HG03558 (cell line): ENCODE measurements around the gene SFI1.

ENCODE experiments used
- ATAC-seq: cut with Tn5 transposase; IDR thresholded peaks from one replicate; pipeline ENCODE4 v1.9.1; 2021; ENCODE audit warnings: moderate number of reproducible peaks; ENCODE audit not compliant: unreplicated experiment; ENCODE audit errors: extremely low read depth

Gene SFI1

DNA sequence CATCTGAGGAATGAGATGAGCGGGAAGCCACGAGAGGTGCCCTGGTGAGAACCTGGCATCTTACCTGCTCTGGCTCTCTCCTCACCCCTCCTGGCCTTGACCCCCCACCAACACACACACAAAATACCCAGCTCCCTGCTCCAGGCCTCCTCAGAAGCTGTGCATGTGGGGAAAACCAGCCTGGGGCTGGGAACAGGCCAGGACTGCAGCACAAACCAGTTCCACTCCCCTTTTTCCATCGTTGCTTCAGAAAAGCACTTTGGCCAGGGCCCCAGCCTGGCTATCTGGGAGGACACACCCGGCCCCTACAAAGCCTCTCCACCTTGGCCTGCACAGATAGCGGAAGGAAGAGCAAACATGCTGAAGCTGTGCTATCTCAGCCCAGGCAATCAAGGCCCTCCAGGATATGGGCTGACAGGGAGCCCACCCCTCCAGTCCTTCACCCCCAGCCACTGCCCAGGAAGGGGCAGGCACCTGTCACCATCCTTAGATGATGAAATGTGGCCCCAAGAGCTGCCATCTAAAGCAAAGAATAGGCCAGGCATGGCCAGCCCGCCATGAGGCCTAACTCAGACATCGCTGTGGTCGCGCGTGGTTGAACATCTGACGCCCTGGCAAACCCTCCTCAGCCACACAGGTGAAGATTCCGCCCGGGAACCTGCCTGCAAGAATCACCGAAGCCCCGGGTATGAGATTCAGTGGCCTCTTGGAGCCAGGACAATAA is 130.3 kb downstream of the SFI1 start:
- ATAC-seq = no peak

DNA sequence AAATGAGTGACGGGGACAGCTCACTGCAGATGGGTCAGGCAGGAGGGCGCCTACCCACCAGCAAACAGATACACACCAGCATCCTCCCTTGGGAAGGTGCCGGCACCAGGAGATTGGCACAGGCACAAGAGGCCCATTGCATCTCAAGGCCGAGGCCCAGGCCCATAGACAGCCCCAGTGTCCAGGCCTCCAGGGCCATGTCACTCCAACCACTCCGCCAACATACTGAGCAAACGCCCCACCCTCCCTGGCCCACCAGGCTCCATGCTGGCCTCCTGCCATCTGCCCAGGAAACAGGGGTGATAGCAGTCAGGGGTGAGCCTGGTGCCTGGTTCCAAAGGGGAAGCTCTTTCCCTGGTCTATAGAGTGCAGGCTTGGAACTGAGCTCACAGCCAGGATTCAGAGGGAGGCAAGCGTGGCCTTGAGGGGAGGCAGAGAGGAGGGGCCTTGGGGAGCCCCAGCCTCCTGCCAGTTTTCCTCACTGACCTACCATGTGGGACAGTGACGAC is 130.9 kb downstream of the SFI1 start:
- no peak for ATAC-seq

DNA sequence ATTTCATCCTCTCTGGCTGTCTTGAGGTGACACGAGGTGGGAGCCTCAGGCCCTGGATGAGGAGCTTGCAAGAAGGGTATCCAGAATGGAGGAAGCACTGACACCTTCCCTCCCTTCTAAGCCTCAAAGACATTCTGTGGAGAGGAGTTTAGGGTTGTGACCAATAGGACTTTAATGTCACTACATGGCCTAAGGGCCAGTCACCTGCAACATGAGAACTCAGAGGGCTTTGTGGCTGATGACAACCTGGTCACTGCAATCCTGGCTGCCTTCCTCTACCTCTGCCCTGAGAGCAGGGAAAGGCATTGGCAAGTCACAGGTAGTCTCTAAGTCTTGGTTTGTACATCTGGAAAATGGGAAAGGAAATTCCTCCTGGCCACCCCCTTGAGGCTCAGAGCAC is 132.0 kb downstream of the SFI1 start:
- ATAC-seq = no peak

DNA sequence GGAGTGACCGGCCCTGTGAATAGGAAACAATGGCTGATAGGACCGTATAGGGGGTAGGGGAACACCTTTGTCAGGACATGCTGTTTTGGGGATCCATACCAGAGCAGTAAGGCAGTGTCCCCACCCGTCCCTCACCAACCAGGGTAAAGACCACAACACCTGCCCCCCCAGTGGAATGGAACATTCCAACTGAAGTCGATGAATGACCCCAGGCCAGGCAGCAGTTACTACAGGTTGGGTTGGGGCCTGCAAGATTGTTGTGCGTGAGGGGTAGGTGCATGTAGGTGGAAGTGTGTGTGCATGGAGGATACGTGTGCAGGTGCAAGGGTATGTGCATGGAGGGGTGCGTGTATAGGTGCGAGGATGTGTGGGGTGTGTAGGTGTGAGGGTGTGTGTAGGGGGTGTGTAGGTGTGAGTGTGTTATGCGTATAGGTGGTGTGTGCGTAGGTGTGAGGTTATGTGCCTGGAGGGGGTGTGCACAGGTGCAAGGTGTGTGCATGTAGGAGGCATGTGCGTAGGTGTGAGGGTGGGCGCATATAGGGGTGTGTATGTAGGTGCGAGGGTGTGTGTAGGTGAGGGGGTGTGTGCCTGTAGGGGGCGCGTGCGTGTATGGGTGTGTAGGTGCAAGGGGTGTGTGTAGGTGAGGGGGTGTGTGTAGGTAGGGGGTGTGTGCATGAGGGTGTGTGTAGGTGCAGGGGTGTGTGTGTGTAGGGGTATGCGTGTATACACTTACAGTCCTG is 132.8 kb downstream of the SFI1 start:
- no peak for ATAC-seq

DNA sequence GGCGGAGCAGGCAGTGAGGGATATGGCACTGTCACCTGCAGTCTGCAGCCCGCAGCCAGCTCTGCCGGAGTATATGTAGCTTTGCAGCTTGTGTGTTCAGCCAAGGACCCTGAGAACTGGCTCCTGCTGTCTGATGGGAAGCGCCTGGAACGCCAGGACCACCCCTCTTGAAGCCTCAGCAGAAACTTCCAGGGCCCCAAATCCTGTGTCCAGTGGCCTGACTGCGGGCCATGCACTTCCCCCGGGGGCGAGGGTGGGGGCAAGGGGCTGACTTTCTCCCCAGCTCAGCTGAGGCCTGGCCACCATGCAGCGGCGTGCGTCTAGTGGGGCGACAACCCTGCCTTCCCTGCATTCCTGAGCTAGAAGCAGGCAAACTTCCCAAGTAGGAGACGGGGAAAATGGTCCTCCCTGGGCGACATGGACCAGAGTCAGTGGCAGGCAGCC is 133.4 kb downstream of the SFI1 start:
- ATAC-seq = no peak

DNA sequence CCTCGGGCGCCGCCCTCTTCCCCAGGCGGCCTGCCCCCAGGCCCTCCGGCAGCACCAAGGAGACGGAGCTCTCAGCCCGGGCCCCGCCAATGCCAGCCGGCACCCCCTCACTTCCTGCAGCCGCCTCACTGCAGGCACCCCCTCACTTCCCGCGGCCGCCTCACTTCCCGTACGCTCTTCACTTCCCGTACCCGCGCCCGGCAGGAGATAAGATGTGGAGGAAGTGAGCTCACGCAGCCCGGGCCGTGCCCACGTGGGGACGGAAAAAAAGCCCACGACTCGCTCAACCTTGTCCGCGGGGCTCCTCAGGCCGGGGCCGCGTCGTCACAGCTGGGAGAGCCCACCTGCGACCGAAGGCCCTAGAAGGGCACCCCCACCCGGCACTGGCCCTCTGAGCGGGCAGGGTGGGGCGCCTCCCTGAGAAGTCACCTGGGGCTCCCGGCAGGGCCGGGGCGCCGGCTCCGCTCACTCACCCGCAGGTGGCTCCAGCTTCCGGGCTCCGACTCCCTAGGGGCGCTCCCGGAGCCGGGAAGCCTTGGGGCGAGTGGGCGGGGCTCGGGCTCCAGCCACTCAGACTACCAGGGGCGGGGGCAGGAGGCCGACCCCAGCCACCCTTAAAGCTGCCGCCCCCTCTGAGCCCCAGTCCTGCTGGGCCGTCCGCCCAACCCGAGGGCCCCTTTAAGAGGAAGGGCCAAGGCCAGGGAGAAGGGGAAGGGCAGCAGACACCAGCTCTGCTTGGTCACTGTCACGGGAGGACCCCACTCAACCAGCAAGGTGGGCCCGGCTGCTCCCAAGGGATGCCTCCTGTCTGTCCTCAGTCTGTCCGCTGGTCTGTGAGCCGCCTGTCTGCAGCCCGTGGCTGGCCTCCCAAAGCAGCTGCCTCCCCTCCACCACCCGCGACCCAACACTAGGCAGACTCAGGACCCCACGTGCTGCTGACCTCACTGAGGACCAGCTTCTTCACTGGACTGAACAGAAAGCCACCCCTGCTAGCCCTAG is 134.3 kb downstream of the SFI1 start:
- ATAC-seq = no peak

DNA sequence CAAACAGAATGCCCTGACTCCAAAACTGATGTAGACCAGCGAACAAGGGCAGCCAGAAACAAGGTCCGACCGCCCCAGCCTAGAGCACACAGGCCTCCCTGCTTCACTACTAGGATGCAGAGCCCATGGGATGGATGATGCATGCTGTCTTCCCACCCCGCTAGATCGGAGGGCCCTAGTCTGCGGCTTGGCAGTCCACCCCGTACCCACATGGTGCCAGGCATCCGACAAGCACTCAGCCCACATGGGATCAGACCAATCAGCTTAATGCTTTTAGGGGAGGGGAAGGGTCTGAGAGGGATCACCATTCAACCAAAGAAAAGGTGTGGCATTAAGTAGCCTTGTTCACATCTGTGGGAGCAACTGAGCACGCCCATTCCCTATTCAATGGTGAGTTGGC is 135.1 kb downstream of the SFI1 start:
- ATAC-seq = no peak

DNA sequence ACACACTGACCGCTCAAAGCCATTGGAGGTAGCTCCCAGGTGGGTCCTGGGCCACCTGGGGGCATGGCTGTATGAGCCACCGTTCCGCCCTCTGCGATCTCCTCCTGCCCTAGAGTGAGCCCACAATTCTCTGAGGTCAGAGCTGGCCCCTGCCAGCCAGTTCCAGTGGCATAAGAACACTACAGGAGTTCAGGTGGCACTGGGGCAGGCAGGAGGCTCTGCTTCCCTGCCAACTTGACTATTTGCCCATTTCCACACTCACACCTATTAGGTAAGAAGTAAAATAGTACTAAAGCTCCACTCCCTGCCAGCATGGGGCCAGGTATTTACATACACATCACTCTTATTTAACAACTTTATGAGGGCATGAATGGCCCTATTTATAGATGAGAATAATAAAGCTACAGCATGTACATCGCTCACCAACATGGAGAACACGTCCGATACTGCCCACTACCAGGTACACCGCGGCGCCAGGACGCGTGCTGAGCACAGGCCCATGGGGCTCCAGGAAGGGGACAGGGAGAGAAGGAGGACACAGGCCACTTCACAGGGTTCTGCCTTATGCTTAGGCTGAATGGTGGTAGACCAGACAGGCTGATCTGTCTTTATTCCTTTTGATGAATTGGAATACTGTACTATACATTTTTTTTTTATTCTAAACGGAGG is 139.4 kb downstream of the SFI1 start:
- no peak for ATAC-seq

DNA sequence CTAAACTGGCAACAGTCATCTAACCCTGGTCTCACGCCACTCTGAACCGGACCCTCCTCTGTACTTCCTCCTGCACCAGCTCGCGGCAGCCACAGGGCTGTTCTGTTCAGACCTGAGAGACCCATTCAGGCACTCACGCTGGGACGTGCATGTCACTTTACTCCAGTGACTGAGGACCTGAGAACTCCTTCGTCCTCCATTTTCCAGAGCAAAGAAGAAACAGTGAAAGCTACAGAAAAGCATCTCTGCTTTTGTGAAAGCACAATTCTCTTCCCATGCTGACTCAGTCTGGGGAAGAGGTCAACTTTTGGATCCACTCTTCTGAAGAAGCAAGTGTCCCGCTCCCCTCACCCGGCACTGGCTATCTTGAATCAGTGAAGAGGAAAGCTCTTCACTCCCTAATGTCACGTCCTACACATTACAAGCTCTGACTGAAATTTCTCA is 141.1 kb downstream of the SFI1 start:
- peak; percentile 32 for ATAC-seq

DNA sequence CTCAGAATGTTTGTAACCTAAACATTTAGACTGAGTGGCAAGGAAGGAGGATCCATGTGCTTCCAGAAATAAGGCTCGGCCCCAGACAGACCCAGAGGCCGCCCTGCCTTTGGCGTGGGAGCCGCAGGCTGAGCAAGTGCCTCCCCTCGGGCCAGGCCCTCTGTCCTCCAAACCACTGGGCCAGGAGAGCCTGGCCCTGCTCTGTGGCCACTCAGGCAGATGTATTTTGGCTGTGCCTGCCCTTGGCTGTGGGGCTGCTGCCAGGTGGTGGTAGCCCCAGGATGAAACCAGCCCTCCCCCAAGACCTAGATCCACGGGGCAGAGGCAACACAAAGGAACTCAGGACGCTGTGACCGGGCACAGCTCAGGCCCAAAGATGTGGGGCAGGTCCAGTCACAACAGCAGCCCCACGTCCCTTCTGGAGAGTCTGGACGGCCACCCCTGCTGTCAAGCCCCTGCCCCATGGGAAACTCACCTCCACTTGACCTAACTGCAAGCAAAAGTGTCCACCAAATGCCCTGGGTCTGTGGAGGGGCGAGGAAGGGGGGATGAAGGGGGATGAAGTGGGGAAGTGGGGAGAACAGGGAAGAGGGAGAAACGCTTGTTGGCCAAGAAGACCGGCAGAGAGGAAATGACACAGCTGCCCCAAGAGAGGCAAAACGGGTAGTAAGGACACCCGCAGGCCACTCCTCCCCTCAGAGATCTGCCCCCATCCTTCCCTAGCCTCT is 141.7 kb downstream of the SFI1 start:
- no peak for ATAC-seq

DNA sequence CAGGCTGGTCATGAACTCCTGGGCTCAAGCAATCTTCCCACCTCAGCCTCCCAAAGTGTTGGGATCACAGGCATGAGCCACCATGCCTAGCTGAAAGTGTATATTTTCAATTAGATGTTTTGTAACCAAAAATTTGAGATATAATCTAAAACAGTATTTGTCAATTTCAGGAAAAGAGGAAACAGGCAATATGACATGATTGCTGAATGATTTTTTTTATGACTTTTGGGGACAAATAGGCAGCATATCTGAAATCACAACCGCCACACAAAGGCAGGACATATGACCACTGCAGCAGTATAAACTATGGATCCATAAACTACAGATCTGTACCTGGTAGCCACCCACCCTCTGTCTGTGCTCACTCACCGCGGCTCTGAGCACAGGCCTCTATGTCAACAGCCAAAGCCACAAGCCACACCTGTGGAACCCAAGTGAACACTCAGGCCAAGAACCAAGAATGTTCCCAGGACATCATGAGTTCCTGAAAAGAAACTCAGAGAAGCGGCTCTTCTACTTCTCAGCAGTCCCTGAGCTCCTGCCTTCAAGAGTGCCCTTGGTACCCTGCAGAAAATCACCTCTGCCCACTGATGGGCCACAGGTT is 143.2 kb downstream of the SFI1 start:
- no peak for ATAC-seq

DNA sequence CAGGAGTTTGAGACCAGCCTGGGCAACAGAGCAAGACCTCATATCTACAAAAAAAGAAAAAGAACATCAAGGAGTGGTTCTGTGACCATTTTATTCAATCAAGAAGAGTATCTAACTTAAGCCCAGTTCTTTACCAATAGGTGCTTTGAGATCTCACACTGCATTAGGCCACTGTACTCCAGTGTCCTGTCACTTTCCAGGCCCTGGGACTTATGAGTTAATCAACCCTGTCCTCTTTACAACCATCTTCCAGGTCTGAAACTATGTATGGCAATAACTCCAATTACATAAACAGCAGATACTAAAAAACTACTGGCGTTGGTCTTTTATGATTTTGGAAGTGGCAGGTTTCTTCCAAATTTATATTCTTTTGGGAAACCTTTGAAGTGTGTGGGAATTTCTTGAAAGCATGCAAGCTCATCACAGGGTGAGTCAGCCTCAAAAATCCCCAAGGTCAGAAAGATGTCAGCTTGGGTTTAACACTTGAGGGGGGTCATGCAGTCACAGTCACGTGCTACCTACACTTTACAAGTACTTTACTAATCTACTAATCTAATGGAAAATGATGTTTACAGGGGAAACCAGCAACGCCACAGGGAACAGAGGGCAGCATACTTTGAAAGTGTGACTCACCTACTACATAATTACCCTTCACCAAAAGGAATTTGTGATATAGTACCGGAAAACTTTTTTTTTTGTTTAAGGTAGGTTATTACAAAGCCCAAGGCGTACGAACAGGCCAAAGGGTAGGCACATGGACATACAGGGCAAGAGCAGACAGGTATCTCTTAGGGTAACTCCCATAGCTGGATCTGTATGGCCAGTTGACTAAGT is 150.1 kb downstream of the SFI1 start:
- ATAC-seq = no peak

DNA sequence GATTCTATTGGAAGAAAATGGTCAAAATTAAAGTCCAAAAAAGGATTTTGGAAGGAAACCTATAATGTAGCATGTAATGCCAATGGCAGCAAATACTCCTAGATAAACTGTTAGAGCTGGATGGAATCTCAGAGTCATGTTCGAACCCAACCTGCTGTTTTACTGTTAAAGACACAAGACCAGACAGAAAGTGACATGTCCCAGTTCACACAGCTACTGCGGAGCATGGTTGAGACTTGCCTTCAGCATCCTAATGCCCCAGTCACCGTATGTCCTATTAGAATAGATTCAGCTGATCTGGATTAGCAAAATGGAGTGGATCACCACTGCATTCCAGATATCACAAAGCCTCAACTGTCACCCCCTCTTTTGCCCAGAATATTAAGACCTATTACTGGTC is 150.7 kb downstream of the SFI1 start:
- ATAC-seq = no peak

DNA sequence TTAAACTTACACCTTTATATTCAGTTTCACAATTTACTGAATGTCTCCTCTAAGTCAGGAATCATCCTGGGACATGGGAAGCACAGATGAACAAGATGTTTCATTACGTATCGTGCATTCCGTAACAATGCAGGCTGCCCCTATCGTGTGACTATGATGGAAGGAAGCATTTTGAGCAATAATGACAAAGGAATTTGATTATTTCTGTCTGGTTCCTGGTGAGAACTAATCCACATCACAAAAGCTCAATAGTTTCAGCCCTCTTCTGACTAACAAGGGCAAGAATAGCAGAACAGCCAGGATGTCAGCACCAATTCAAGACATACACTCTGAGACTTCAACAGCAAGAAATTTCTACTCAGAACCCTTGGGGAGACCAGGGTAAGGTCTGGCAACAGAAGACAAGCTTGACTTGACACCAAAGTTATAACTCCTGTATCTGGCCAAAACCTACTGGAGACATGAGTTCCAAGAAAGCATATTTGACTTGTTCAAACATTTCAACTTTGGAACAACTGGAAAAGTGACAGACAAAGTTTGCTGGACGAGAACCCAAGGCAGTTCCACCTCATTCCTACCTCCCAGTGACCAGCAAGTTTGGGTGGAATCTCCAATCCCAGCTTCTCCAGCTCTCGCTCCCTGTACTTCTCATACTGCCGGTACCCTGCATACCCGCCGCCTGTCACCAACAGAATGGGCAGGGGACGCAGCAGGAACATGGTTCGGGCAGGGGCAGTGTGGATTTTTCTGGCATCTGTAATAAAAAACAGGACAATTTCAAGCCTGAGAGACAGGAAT is 151.4 kb downstream of the SFI1 start:
- ATAC-seq = no peak

DNA sequence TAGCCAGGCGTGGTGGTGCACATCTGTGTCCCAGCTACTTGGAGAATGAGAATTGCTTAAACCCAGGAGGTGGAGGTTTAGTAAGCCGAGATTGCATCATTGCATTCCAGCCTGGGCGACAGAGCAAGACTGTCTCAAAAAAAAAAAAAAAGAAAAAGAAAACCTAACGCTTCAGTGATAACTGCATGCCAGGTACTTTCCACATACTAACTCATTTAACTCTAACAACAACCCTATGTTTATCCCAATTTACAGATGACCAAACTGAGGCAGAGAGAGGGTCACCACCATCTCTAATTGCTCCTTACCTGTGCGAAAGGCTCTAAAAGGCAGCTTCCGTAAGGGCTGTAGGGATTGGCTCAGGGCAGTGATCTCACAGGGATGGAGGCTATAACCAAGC is 154.1 kb downstream of the SFI1 start:
- ATAC-seq = no peak

DNA sequence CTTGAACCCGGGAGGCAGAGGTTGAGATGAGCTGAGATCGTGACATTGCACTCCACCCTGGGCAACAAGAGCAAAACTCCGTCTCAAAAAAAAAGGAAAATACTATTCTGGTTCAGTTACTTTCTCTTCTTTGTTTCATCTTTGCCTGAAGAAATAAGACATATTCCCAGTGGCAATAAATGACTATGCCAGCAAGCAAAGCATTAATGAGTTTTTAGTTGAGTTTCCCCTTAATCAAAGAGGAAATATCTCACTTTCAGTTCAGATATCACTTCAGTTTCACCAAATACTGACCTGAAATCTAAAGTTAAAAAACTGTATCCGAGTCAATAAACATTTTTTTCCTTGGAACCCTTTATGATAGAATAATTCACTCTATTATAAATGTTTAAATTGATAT is 155.3 kb downstream of the SFI1 start:
- no peak for ATAC-seq

DNA sequence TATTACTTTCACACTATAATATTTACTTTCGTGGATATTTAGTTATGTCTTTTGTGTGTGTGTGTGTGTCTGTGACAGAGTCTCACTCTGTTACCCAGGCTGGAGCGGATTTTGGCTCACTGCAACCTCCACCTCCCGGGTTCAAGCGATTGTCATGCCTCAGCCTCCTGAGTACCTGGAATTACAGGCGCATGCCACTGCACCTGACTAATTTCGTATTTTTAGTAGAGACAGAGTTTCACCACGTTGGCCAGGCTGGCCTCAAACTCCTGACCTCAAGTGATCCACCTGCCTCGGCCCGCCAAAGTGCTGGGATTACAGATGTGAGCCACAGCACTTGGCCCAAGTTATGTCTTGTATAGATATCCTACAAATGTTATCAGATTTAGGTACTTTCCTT is 155.8 kb downstream of the SFI1 start:
- no peak for ATAC-seq
